NCI-H1105 treated with DMSO at 0.1 percent for 48 hours (cell line): ENCODE measurements around the gene TSPAN11.

Source experiments
- DNase-seq: peaks from one replicate; lab custom pipeline; 2025; lab: John Stamatoyannopoulos, UW

Gene TSPAN11

DNA sequence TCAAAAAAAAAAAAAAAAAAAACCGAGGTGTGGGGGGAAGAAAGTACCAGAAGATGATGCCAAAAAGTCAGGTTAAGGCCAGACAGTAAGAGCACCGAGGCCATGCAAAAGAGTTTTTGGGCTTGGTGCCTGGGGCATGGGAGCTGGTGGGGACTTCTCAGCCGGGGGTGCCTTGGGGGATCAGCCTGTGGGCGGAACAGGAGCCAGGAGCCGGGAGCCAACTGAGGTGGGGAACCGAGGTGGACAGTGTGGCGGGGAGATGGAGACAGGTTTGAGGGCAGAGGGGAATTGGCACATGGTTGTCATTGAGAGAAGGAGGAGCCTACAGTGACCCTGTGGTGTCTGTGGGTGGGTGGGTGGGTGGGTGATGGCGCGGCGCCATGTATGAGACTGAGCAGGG lies 33.2 kb downstream of the TSPAN11 start:
- no peak for DNase-seq

DNA sequence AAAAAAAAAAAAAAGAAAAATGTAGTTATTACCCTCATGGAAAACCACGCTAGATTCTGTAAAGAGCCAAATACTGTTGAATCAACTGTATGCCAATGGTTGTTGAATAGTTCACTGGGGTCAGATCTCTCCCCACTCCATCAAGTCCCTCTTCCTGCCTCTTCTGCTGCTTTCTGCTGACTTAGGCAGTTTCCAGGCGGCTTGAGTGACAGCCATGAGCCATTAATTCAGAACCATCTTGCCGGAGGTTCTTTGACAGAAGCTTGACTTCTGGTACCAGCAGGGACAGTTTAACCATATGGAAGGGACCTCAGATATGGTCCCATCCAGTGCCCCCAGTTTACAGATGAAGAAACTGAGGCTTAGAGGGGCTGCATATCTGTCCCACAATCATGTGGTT lies 34.5 kb downstream of the TSPAN11 start:
- DNase-seq = no peak

DNA sequence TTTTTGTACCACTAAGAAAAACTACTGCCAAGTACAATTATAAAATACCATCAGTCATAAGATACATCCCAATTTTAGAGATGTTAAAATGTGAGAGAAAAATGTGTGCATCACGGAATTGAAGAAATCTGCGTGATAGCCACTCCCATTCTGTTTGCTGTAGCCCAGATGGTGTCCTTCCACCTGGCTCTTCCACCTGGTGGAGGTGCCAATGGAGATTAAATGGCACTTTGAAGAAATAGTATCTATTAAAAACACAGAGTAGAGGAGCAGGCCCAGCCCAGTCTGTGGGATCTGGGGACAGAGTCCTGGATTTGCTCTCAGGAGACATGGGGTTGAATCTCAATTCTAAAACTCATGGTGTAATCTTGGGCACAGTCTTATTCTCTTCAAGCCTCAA lies 35.5 kb downstream of the TSPAN11 start:
- DNase-seq = no peak

DNA sequence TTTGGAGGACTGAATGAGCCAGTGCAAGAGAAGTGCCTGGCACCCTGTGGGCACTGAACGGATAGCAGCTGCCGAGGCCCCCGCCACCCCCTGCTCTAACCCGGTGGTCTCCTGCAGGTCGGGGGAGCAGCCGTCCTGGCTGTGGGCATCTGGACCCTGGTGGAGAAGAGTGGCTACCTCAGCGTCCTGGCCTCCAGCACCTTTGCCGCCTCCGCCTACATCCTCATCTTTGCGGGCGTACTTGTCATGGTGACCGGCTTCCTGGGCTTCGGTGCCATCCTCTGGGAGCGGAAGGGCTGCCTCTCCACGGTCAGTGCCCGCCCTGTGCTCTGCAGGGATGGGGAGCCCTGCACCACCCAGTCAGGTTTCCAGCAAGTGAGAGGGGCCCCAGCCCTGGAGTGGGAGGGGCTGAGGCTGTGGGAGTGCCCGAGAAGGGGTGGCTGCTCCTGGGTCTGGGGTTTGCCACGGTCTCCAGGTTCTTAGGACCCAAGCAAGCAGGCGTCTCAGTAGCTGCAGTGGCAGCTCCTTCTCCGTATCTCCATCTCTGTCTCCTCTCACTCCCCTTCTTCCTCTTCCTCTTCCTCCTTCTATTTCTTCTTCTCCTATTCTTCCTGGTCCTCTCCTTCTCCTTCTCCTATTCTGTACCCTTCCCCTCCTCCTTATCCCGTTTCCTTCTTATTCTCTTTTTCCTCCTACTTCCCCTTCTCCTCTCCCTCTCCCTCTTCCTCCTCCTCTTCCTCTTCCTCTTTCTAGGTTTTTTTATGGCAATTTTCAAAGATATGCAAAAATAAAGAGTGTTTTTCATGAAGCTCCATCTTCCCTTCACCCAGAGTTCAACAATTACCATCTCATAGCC lies 37.4 kb downstream of the TSPAN11 start:
- DNase-seq = no peak

DNA sequence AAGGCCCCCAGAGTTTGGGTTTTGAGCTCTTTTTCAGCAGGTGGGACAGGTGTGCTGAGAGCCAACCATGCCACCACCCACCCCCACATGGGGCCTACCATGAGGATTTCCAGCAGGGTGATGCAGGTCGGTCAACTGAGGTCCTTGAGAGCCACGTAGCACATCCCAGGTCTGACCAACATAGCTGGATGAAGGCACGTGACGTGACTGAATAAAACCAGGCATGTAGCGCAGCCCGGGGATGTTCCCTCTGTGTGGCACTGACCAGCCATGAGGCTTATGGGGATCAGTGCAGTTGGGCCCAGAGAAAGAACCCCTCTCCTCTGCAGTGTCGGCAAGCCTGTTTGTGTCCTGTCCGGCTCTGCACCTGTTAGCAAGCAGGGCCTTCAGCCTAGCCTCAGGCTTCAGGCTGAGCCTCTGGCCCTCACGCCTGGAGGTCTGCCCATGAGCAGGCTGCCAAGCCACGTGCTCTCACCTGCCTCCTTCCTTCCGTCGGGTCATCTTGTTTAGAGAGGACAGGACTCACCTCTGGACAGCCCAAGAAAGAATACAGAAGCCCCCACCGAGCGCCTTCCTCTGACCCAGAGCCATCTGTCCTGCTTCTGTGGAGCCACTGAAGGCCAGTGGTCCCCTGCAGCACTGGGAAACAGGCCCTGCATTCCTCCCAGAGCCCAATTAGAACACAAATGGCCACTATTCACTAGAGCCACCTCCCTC lies 38.5 kb downstream of the TSPAN11 start:
- no peak for DNase-seq

DNA sequence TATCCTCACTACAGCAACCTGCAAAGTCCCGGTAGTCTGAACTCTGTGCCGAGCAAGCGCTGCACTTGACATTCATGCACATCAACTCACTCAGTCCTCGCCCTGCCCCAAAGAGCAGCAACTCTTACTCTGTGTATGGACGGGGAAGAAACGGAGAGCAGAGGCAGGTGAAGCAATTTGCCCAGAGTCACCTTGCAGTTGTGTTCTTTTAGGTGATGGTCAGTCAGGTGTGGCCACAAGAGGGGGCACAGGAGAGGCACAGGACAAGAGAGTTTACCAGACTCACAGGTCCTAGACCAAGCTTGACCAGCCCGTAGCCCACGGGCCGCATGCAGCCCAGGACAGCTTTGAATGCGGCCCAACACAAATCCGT lies 39.1 kb downstream of the TSPAN11 start:
- DNase-seq = no peak

DNA sequence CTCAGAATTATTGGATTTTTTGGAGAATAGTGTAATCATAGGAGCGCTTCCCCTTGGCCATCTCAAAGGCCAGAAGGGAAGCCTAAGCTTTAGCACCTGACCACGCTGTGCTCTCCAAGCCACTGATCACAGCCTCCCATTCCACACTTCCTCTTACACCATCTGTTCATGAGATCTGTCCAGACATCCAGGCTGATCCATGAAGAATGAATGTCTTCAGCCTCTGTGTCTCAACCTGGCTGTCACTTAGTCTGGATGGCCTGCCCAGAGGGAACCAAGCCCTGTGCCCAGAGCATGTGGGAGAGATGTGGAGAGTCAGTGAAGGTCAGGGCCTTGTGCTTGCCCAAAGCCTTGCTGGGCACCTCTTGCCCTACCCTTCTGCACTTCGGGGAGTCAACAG lies 40.5 kb downstream of the TSPAN11 start:
- no peak for DNase-seq

DNA sequence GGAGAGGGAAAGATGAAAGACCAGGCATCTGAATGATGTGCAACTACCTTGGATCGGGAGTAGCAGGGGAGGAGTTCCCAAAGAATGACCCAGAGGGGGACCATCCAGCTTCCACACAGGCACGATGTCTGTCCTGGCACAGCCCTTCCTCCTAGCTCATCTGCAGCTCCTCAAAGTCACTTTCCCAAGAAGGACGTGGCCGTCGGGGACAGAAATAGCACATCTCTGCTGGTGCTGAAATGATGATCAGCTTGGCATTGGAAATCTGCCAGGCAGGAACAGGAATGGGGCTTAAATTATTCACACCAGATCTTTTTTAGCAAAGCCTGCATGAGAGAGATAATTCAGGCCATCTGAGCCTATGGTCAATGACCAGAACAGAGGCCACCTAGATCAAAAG lies 41.7 kb downstream of the TSPAN11 start:
- DNase-seq = no peak

DNA sequence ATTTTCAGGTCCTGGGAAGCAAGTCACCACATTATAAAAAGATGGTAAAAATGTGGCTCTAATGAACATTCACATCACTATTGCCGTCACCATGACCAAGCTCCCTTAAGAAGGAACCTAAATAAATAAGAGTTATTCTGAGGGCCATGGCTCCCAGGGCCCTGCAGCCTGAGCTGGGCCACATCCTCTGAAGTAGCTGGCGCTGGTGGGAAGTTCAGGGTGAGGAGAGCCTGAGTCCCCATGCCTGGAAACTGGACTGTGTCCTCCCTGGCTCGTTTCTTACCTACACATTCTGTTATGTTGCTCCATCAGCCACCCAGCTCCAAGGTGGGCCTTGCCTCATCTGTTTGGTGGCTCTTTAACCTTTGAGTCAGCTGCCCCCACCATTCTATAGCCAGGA lies 42.5 kb downstream of the TSPAN11 start:
- DNase-seq = no peak

DNA sequence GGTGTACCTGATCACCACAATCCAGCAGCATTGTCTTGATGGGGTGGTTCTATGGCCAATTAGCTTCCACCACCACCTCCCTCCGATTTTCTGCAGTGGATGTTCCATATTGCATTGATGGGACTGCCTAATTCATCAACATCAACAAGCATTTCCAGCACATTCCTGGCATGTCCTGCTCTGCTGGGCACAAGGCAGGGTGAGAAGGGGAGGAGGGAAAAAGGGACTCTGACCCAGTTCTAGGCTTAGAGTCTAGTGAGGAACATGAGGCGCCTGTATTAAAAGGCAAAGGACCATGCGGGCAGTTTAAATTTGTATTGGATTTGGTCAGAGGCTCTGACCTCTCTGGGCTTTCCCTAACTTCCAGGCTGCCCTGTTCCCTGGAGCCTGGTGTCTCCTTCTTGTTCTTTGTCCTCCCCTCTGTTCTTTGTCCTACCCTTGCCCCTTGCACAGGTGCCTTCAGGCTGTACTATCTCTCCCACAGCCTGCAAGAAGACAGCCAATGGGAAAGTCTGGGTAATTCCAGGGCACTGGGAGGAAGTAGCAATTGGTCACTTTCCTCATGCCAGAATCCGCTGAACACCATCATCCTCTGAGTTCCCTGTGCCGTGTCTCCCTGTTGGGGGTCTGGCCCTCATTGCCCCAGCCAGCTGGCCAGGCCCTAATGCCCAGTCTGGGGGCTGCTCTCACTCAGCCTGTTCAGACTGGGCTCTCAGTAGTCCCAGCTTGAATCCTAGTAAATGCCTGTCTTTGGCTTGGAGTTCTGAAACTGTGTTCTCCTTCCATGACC lies 43.3 kb downstream of the TSPAN11 start:
- no peak for DNase-seq

DNA sequence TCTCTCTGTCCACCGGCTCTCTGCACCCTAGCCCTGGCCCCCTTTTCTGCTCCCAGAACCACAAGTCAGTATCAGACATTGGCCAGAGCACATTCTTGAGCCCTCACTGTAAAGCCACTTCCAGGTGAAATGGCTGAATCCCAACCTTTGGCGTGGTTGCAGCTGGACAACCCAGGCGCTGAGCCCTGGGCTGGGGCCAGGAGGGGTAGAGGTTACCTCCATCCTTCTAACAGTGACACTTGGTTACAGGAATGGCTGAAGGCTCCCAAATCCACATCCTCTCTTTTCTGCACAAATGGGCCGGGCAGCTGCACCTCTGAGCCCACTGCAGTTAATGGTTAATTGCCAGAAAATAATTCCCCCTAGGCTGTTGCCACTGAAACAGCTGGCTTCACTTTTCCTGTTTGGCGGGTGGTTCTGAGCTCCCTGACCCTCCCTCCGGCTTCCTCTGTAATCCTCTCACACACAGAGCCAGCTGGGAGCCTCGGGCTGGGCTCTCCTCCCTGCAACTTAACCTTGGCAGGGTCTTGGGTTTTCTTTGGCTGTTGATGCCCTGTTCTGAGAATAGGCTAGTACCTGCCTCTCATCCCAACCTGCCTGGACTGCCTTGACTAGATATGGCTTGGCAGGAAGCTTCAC lies 44.1 kb downstream of the TSPAN11 start:
- DNase-seq = peak; percentile 70

DNA sequence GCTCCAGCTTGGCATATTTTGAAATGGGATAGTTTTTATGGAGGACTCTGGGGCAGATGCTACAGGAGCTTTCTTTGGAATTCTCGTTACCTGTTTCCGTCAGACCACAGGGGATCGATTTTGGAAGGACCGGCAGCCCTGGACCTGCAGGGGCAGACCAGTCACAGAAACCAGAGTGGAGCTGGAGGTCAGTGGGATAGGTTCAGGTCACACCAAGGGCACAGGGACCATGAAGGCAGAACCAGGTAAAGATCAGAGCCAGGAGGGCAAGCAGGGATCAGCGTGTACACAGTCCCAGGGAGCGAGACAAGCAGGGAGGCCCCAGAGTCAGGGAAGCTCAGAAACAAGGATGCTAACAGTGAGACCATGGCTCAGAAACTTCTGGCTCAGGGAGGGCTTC lies 45.5 kb downstream of the TSPAN11 start:
- DNase-seq = no peak

DNA sequence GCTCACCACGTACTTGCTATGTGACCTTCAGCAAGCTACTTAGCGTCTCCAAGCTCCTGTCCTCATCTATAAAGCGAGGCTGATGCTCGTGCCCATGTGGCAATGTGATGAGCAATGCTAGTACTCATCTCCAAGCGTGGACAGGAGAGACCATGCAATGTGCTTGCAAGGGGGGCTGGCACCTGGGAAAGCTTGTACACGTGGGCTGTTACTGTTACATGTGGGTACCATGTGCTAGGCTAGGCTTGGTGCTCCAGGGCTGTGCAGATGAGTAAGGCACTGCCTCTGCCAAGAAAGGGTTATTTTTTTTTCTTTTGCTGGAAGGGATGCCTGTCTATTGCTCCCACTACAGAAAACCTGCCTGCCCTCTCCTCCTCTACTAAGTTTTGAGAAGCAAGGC lies 46.6 kb downstream of the TSPAN11 start:
- no peak for DNase-seq

DNA sequence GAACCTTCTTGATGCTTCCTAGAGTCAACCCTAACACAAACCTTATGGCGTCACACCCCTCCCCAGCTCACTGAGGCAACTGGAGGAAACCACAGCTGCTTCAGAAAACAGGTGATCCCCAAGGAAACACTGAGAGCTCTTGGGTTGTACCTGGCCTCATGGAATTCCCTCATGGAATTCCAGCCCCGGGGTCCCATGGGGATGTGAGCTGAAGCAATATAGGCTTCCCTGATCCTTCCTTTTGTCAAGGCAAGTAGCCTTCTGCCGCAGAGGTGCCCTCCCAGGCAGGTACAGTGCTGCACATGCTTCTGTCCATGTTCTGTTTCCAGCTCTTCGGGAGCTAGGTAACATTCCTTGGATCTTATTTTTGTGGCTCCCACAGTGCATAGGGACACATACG lies 47.3 kb downstream of the TSPAN11 start:
- DNase-seq = no peak

DNA sequence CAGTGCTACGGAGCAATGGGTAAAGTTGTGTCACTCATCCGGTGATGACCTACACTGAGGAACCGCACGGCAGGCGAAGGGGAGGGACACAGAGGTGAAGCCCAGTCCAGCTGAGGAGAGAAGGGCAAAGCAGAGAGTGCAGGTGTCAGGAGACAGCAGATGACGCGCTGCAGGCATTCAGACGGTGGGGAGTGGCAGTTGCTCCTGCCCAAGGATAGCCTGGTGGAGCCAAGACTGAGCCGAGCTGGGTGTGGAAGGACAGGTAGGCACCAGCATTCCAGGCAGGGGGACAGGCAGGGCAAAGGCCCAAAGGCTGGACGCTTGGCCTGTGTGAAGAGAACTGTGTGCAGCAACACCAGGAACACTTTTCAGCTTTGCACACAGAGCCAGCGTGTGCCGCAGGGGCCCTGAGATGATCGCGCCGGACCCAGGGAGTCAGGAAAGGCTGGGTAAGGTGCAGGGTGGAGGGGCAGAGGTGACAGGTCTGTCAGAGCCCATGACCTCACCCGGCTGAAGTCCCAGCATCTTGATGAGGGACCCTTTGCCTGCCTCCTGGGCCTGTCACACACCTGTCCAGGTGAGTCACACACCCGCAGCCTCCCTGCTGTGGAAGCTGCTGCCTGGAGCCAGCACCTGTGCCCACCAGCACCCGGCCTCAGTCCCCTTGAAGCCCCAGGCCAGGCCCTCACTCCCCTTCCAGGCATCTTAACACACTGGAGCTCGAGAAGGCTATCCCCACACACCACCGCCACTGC lies 48.4 kb downstream of the TSPAN11 start:
- no peak for DNase-seq

DNA sequence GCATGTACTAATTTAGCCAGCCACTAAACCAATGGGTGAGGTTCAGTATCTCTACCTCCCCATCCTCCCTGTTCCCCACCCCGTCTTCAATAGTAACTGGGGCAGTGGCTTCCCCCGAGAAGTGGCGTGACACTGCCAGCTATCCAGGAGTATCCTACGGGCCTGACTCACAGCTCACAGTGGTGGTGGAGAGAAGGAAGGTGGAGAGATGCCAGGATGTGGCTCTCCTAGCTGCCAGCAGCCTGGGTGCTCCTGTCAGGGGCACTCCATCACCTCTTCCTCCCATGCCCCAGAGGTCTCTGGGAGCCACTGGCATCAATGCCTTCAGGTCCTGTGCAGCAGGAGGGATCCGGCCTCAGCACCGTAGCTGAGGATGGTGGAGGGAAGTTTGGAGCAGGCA lies 49.0 kb downstream of the TSPAN11 start:
- DNase-seq = no peak

DNA sequence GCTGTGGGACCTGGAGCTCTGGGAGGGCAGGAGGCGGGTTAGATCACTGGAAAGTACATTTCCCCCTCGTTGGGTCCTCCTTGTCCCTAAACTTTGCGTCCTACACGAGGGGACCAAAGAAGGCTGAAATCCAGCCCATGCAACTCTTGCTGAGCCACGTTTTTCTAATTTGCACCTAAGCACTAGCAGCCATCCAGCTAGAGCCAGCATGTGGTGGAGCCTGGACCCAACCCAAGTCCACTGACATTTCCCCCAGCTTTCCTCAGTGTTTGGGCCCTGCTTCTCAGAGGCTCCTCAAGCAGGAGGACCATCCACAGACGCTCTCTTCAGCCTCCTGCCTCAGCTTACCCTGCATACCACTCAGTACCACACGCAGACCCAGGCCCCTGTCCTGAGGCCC lies 49.7 kb downstream of the TSPAN11 start:
- no peak for DNase-seq

DNA sequence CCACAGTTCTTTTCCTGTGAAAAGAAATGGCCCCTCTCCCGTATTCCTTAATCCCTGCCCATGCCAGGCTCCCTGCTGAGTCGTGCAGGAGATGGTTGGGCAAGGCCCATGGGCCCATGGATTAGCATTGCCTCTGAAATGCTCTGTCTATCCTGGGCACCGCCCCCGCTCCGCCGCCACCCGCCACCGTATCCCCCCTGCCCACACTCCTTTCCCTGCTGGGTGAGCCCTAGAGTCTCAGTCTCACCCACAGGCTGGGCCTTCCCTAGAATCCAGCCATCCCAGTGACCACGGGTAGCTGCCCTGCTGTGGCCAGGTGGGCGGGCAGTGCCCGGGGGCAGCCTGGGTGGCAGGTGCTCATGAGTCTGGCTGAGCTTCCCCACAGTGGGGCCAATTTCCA lies 50.6 kb downstream of the TSPAN11 start:
- DNase-seq = no peak

DNA sequence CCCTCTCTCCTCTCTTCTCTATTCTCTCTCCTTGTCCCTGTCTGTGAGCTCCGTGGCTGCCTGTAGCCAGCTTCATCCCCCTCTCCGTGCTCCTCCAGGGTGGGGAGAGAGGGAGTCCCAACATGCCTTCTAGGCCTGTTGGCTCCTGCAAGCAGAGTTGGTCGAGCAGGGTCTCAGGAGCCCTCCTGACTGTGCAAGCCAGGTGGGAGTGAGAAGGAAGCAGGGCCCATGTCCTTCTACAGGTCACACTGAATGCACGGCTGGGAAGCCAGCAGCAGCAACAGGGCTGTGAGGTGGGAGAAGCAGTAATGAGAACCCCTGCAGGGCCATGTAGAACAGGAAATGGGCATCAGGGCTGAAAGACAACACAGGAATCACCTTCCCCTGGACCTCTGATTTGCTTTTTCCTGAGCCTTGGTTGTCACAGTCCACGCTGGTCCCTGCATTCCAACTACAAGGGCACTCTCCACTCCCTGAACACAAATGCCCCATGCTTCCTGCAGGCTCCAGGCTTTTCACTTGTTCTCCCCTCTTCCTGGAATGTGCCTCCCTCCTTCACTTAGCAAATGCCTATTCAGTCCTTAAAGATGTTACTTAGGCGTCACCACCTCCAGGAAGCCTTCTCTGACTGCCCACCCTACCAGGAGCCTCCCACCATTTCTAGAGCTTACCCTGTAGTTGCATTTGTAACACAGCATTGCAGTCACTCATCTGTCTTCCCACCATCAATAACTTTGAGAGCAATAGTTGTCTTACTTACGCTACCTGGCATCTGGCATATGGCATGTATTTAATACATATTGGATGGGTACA lies 51.2 kb downstream of the TSPAN11 start:
- no peak for DNase-seq

DNA sequence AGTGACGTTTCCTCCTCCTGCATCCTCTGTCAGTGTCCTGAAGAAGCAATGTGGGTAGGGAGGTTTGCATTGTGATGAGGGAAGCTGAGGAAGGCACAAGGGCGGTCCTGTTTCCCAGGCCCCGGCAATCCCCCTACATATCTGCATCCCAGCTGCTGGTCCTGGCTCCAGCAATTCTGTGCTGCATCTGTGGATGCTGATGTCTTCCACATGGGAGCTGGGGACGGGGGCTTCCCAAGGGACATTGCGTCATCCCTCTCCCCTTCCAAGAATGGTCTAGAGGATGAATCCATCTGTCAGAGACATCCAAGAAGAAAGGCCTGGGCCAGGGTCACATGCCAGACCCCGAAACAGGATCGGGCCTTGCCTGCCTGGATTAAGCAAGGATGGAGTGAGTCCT lies 52.1 kb downstream of the TSPAN11 start:
- DNase-seq = no peak
